Muscle of back (tissue), 11 donors: ENCODE results near the gene LIN52. TPM values are rescaled to one million over a fixed set of nuclear protein-coding genes. Genes with fewer than 3 reads are reported as not detected.

Source experiments
- DNase-seq, 3 donors: peaks; one replicate each; pipeline versions ENCODE4 v3.0.0 to v3.0.0-alpha.2; 2013
- polyA plus RNA-seq, 10 donors: library from polyadenylated mRNA; unstranded; fragments of 120-200 nt; gene quantifications; one replicate each; pipeline ENCODE4 v1.2.1, GENCODE V29; 2013; ENCODE audit not compliant: insufficient read length in 10 of 10

Gene LIN52
- polyA plus RNA-seq, 10 donors = 6.8 to 14.1 (median 10.7) TPM

- no peak for DNase-seq
Measured at GRCh38 chr14:74221741-74222140, 137.0 kb downstream of the LIN52 start.

GRCh38 chr14:74223016-74223415, 138.3 kb downstream of the LIN52 start:
- no peak for DNase-seq

- DNase-seq = no peak
Measured at GRCh38 chr14:74231784-74232183, 147.0 kb downstream of the LIN52 start.

GRCh38 chr14:74235017-74235416, 150.3 kb downstream of the LIN52 start:
- no peak for DNase-seq

GRCh38 chr14:74237441-74237840, 152.7 kb downstream of the LIN52 start:
- no peak for DNase-seq

GRCh38 chr14:74238974-74239847, 154.5 kb downstream of the LIN52 start, which contains the start of gene VSX2:
VSX2 (plus strand) TSS chr14:74239449; CDS start chr14:74239562, 113 bp downstream.
- no peak for DNase-seq

GRCh38 chr14:74239848-74240793, 155.4 kb downstream of the LIN52 start:
- DNase-seq = peak in 1 of 3 donors; percentile 75

GRCh38 chr14:74240794-74241651, 156.3 kb downstream of the LIN52 start:
- DNase-seq = peak in 1 of 3 donors; percentile 54

- DNase-seq = no peak
Measured at GRCh38 chr14:74241652-74242017, 156.9 kb downstream of the LIN52 start.

GRCh38 chr14:74242021-74242779, 157.4 kb downstream of the LIN52 start:
- peak in 1 of 3 donors; percentile 49 for DNase-seq

GRCh38 chr14:74242780-74243042, 158.0 kb downstream of the LIN52 start:
- DNase-seq = peak in 1 of 3 donors; percentile 32

GRCh38 chr14:74243051-74243450, 158.3 kb downstream of the LIN52 start:
- peak in 1 of 3 donors; percentile 19 for DNase-seq

GRCh38 chr14:74244115-74244514, 159.4 kb downstream of the LIN52 start:
- no peak for DNase-seq

GRCh38 chr14:74245292-74245691, 160.5 kb downstream of the LIN52 start:
- no peak for DNase-seq

- DNase-seq = no peak
Measured at GRCh38 chr14:74246542-74246941, 161.8 kb downstream of the LIN52 start.

- no peak for DNase-seq
Measured at GRCh38 chr14:74248017-74248416, 163.3 kb downstream of the LIN52 start.

GRCh38 chr14:74249433-74250375, 164.9 kb downstream of the LIN52 start:
- no peak for DNase-seq
